Endodermal cell (in vitro differentiated cells): Measurements from ENCODE around the gene TMEM8B. TPM values are rescaled to one million over a fixed set of nuclear protein-coding genes. Genes with fewer than 3 reads are reported as not detected.
"Not testable (repeated sequence)": the region's sequence is repeated elsewhere in the genome, so short reads cannot be mapped to it uniquely, and the experiment has no call there.

ENCODE experiments used
- DNase-seq: peaks from one replicate; pipeline ENCODE4 v3.0.0-alpha.2; 2017
- H3K27ac ChIP-seq: 2 replicates; pipeline ENCODE4 v1.5.1; 2013; ENCODE audit warnings: mild to moderate bottlenecking, low read depth, low read length, moderate library complexity
- H3K27me3 ChIP-seq: 2 replicates; pipeline ENCODE4 v1.6.1; 2013; ENCODE audit warnings: mild to moderate bottlenecking, low read length, moderate library complexity; ENCODE audit not compliant: insufficient read depth, control insufficient read depth, poor library complexity, severe bottlenecking
- H3K36me3 ChIP-seq: 2 replicates; pipeline ENCODE4 v1.7.0; 2013; ENCODE audit warnings: mild to moderate bottlenecking, low read length, moderate library complexity; ENCODE audit not compliant: control insufficient read depth, insufficient read depth
- H3K4me1 ChIP-seq: one replicate; pipeline ENCODE4 v1.7.0; 2013; ENCODE audit warnings: low read length; ENCODE audit not compliant: control insufficient read depth, insufficient read depth
- H3K4me3 ChIP-seq: 2 replicates; pipeline ENCODE4 v1.5.1; 2013; ENCODE audit warnings: mild to moderate bottlenecking, low read length, moderate library complexity
- H3K9ac ChIP-seq: 2 replicates; pipeline ENCODE4 v1.6.1; 2013; ENCODE audit warnings: mild to moderate bottlenecking, low read length, moderate library complexity; ENCODE audit not compliant: poor library complexity, severe bottlenecking; ENCODE audit errors: extremely low read depth
- H3K9me3 ChIP-seq: 2 replicates; pipeline ENCODE4 v1.6.1; 2013; ENCODE audit warnings: mild to moderate bottlenecking, low read length, moderate library complexity; ENCODE audit not compliant: control insufficient read depth
- H3K27ac Mint-ChIP-seq: 2 replicates; pipeline ENCODE4 v1.8.0; 2020; ENCODE audit warnings: mixed read lengths
- H3K27me3 Mint-ChIP-seq: 2 replicates; pipeline ENCODE4 v1.8.0; 2021; ENCODE audit warnings: mild to moderate bottlenecking, mixed read lengths; ENCODE audit not compliant: insufficient read depth
- H3K36me3 Mint-ChIP-seq: 2 replicates; pipeline ENCODE4 v1.8.0; 2020; ENCODE audit warnings: low read depth, mixed read lengths
- H3K4me1 Mint-ChIP-seq: 2 replicates; pipeline ENCODE4 v1.8.0; 2020; ENCODE audit warnings: mixed read lengths
- H3K4me3 Mint-ChIP-seq: 2 replicates; pipeline ENCODE4 v1.8.0; 2020; ENCODE audit warnings: mild to moderate bottlenecking, moderate library complexity, mixed read lengths
- H3K9me3 Mint-ChIP-seq: 2 replicates; pipeline ENCODE4 v1.8.0; 2020; ENCODE audit warnings: mild to moderate bottlenecking, mixed read lengths
- WGBS, 2 experiments: methylation state at CpG; one replicate each; pipeline versions ENCODE4 v1.1.5 to v1.1.7; 2013; ENCODE audit warnings: missing lambda C conversion rate in 2 of 2, mixed read lengths in 1 of 2; ENCODE audit not compliant: insufficient coverage in 1 of 2, insufficient read length in 1 of 2; 5-methylcytosine and 5-hydroxymethylcytosine counted together
- total RNA-seq, 2 donors: library from RNA; stranded (reverse); fragmentation: NEBNext Ultra II Directional in 1 of 2; extraction: Animal tissue kit (Norgen Biotek cat#: 25700) in 1 of 2; gene quantifications; 2 replicates in 1 of 2; 3 replicates in 1 of 2; pipeline ENCODE4 v1.2.1, GENCODE V29; 2021
- TF ChIP-seq, protein P1 (sequence below): fragments of 200-600 bp; sonication (generic); conservative IDR thresholded peaks from 2 replicates; pipeline ENCODE4 v1.5.0; 2021; ENCODE audit warnings: antibody characterized with exemption, mild to moderate bottlenecking

The TMEM8B gene
- total RNA-seq, 2 donors from 2014 or later = 12.8 to 18.3 TPM

DNA sequence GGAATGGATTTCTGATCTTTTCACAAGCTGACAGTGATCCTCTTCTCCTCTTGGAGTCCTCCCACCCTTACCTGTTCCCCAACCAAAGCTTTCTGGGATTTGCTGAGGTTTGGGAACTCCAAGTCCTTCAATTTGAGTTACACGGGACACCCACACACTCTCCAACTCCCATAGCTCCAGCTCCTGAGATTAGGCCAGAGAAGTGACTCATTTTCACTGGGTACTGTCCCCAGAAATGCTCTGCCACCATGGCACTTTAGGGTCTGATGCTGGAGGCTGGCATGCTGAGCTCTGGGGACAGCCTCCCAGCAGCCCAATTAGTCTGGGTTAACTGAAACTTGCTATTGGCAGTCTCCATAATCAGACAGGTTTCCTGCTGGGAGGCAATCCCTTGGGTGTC, 63.0 kb downstream of the TMEM8B start:
- Mint-ChIP-seq H3K36me3 (no peaks in the 10 kb centered on the region), H3K27me3 (peaks cover 13% of the 10 kb centered on the region), H3K4me1 (no peaks in the 10 kb centered on the region), H3K9me3 (no peaks in the 10 kb centered on the region), H3K27ac (no peak overlapping the region), H3K4me3 (no peak overlapping the region)
- Histone ChIP-seq H3K4me3 (no peak overlapping the region), H3K9ac (no peak overlapping the region), H3K27ac (no peak overlapping the region), H3K4me1 (no peaks in the 10 kb centered on the region), H3K9me3 (no peaks in the 10 kb centered on the region), H3K36me3 (no peaks in the 10 kb centered on the region), H3K27me3 (peaks cover 18% of the 10 kb centered on the region)
- 62 to 100% methylated on average over 1 of the region's 1 CpG for WGBS, 2 experiments
- no peak for DNase-seq
- TF ChIP-seq, protein P1, sequence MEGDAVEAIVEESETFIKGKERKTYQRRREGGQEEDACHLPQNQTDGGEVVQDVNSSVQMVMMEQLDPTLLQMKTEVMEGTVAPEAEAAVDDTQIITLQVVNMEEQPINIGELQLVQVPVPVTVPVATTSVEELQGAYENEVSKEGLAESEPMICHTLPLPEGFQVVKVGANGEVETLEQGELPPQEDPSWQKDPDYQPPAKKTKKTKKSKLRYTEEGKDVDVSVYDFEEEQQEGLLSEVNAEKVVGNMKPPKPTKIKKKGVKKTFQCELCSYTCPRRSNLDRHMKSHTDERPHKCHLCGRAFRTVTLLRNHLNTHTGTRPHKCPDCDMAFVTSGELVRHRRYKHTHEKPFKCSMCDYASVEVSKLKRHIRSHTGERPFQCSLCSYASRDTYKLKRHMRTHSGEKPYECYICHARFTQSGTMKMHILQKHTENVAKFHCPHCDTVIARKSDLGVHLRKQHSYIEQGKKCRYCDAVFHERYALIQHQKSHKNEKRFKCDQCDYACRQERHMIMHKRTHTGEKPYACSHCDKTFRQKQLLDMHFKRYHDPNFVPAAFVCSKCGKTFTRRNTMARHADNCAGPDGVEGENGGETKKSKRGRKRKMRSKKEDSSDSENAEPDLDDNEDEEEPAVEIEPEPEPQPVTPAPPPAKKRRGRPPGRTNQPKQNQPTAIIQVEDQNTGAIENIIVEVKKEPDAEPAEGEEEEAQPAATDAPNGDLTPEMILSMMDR = no peak

DNA sequence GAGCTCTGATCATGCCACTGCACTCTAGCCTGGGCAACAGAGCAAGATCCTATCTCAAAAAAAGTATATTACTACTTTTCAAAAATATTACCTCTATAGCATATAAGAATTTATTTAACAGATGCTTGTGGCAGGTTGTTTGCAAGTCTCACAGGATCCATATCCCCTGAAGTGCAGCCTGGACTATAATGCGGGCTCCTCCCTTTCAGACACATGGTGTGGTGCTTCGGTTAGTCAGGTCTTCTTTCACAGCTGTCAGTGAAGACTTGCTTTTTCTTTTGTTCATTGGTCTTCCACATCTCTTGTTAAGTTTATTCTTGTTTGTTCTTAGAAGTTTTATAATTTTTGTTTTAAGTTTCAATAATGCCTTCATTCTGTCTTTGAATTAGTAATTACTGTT, 67.5 kb downstream of the TMEM8B start:
- Mint-ChIP-seq H3K4me3 (no peak overlapping the region), H3K9me3 (no peaks in the 10 kb centered on the region), H3K4me1 (no peaks in the 10 kb centered on the region), H3K27ac (no peak overlapping the region), H3K36me3 (no peaks in the 10 kb centered on the region), H3K27me3 (peaks cover 34% of the 10 kb centered on the region)
- 92 to 95% methylated on average over 2 of the region's 2 CpGs for WGBS, 2 experiments
- H3K9me3 ChIP-seq = no peaks in the 10 kb centered on the region
- H3K9ac ChIP-seq = no peak overlapping the region
- H3K4me3 ChIP-seq = no peak overlapping the region
- peaks cover 33% of the 10 kb centered on the region for H3K27me3 ChIP-seq
- no peaks in the 10 kb centered on the region for H3K4me1 ChIP-seq
- TF ChIP-seq, protein P1 = no peak
- H3K36me3 ChIP-seq = no peaks in the 10 kb centered on the region
- H3K27ac ChIP-seq = no peak overlapping the region
- no peak for DNase-seq

DNA sequence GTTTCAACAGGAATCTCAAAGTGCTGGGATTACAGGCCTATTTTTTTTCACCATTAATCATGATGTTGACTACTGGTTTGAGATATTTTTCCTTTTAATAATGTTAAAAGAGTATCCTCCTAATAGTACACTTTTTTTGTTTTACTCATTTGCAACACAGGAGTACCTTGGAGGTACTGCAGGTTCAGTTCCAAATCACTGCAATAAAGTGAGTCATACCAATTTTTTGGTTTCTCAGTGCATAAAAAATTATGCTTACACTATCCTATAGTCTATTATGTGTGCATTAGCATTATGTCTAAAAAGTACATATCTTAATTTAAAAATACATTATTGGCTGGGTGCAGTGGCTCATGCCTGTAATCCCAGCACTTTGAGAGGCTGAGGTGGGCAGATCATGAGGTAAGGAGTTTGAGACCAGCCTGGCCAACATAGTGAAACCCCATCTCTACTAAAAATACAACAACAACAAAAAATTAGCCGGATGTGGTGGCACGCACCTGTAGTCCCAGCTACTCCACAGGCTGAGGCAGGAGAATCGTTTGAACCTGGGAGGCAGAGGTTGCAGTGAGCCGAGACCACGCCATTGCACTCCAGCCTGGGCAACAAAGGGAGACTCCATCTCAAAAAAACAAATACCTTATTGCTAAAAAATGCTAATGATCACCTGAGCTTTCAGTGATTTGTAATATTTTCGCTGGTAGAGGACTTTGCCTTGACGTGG, 68.5 kb downstream of the TMEM8B start:
- not testable (repeated sequence) for DNase-seq, H3K9ac ChIP-seq, H3K4me1 Mint-ChIP-seq, H3K27ac Mint-ChIP-seq, H3K4me1 ChIP-seq, H3K36me3 ChIP-seq, H3K9me3 Mint-ChIP-seq, H3K4me3 ChIP-seq, H3K36me3 Mint-ChIP-seq, H3K27ac ChIP-seq, H3K4me3 Mint-ChIP-seq, H3K9me3 ChIP-seq
- peaks cover 32% of the 10 kb centered on the region for H3K27me3 ChIP-seq
- WGBS, 2 experiments = 78 to 86% methylated on average over 4 to 7 of the region's 7 CpGs
- H3K27me3 Mint-ChIP-seq = peaks cover 31% of the 10 kb centered on the region

DNA sequence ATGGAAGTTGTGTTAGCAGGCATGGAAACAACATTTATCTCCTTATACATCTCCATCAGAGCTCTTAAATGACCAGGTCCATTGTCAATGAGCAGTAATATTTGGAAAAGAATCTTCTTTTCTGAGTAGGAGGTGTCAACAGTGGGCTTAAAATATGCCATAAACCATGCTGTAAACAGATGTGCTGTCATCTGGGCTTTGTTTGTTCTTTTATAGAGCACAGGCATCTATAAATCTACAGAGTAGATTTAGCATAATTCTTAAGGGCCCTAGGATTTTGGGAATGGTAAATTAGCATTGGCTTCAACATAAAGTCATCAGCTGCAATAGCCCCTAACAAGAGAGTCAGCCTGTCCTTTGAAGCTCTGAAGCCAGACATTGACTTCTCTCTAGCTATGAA, 69.3 kb downstream of the TMEM8B start:
- no peaks in the 10 kb centered on the region for H3K9me3 ChIP-seq
- no peak overlapping the region for H3K27ac Mint-ChIP-seq
- H3K4me3 Mint-ChIP-seq = no peak overlapping the region
- no peak overlapping the region for H3K9ac ChIP-seq
- DNase-seq = no peak
- H3K27ac ChIP-seq = no peak overlapping the region
- peaks cover 27% of the 10 kb centered on the region for H3K27me3 Mint-ChIP-seq
- no peaks in the 10 kb centered on the region for H3K4me1 ChIP-seq
- H3K36me3 Mint-ChIP-seq = no peaks in the 10 kb centered on the region
- H3K9me3 Mint-ChIP-seq = no peaks in the 10 kb centered on the region
- no peaks in the 10 kb centered on the region for H3K4me1 Mint-ChIP-seq
- TF ChIP-seq, protein P1 = no peak
- peaks cover 27% of the 10 kb centered on the region for H3K27me3 ChIP-seq
- H3K4me3 ChIP-seq = no peak overlapping the region
- H3K36me3 ChIP-seq = no peaks in the 10 kb centered on the region
